HepG2 (cell line): ENCODE data around the gene RFC2. TPM values are rescaled to one million over a fixed set of nuclear protein-coding genes. Genes with fewer than 3 reads are reported as not detected.

Experiments
- E2F5 ChIP-seq: sonication (generic); formaldehyde crosslinking; conservative IDR thresholded peaks from 2 replicates; pipeline ENCODE4 v1.4.0; 2020; ENCODE audit warnings: missing genetic modification reagents
- HDAC1 ChIP-seq: sonication (generic); formaldehyde crosslinking; IDR thresholded peaks from 2 replicates; pipeline ENCODE4 v1.5.1; 2020; ENCODE audit warnings: mild to moderate bottlenecking, missing genetic modification reagents
- HIC2 ChIP-seq: sonication (generic); formaldehyde crosslinking; IDR thresholded peaks from 2 replicates; pipeline ENCODE4 v1.9.0; 2022; ENCODE audit warnings: low read depth, missing genetic modification reagents
- HOXA7 ChIP-seq: sonication (generic); formaldehyde crosslinking; IDR thresholded peaks from 2 replicates; pipeline ENCODE4 v1.8.1; 2022; ENCODE audit warnings: mild to moderate bottlenecking, missing genetic modification reagents, moderate library complexity
- KDM5A ChIP-seq: fragments of 200-600 bp; sonication (generic); IDR thresholded peaks from 2 replicates; pipeline ENCODE4 v1.7.0; 2018; ENCODE audit warnings: antibody characterized with exemption, mild to moderate bottlenecking, low read length, borderline replicate concordance
- NFATC3 ChIP-seq: sonication (generic); formaldehyde crosslinking; IDR thresholded peaks from 2 replicates; pipeline ENCODE4 v1.5.1; 2020; ENCODE audit warnings: mild to moderate bottlenecking, missing genetic modification reagents
- NFYB ChIP-seq: sonication (generic); formaldehyde crosslinking; IDR thresholded peaks from 2 replicates; pipeline ENCODE4 v1.4.0; 2020; ENCODE audit warnings: missing genetic modification reagents
- PITX1 ChIP-seq: sonication (generic); formaldehyde crosslinking; IDR thresholded peaks from 2 replicates; pipeline ENCODE4 v1.5.1; 2020; ENCODE audit warnings: mild to moderate bottlenecking, missing genetic modification reagents
- PREB ChIP-seq: sonication (generic); formaldehyde crosslinking; IDR thresholded peaks from 2 replicates; pipeline ENCODE4 v1.4.0; 2020; ENCODE audit warnings: missing genetic modification reagents
- TBX2 ChIP-seq: sonication (generic); formaldehyde crosslinking; IDR thresholded peaks from 2 replicates; pipeline ENCODE4 v1.5.0; 2020; ENCODE audit warnings: missing genetic modification reagents, mild to moderate bottlenecking, borderline replicate concordance
- TMF1 ChIP-seq: sonication (generic); formaldehyde crosslinking; IDR thresholded peaks from 2 replicates; pipeline ENCODE4 v1.8.1; 2022; ENCODE audit warnings: low read depth, missing genetic modification reagents
- ZKSCAN1 ChIP-seq: fragments of 150-350 bp; IDR thresholded peaks from 2 replicates; pipeline ENCODE4 v1.6.1; 2014; ENCODE audit warnings: low read length
- ZNF234 ChIP-seq: sonication (generic); formaldehyde crosslinking; conservative IDR thresholded peaks from 2 replicates; pipeline ENCODE4 v1.5.1; 2020; ENCODE audit warnings: mild to moderate bottlenecking, missing genetic modification reagents
- ZNF326 ChIP-seq: sonication (generic); formaldehyde crosslinking; IDR thresholded peaks from 2 replicates; pipeline ENCODE4 v1.4.0; 2020; ENCODE audit warnings: missing genetic modification reagents, borderline replicate concordance
- ZNF512B ChIP-seq: sonication (generic); formaldehyde crosslinking; IDR thresholded peaks from 2 replicates; pipeline ENCODE4 v1.5.1; 2020; ENCODE audit warnings: missing genetic modification reagents, mild to moderate bottlenecking, borderline replicate concordance
- ZNF775 ChIP-seq: sonication (generic); formaldehyde crosslinking; IDR thresholded peaks from 2 replicates; pipeline ENCODE4 v1.4.0; 2020; ENCODE audit warnings: missing genetic modification reagents, mild to moderate bottlenecking, moderate library complexity, borderline replicate concordance
- polyA plus RNA-seq, 8 experiments: library from polyadenylated mRNA; depleted of rRNA in 3 of 8; stranded (reverse) in 7 of 8; unstranded in 1 of 8; fragments of >200 nt; fragmentation: Illumina TruSeq in 4 of 8; extraction: Trizol in 4 of 8; gene quantifications; 2 replicates each; pipeline versions ENCODE4 v1.2.1 to v1.2.3, GENCODE V29; 2011 to 2016; ENCODE audit warnings: low read depth in 4 of 8, missing spikeins in 1 of 8, mixed read lengths in 1 of 8; ENCODE audit not compliant: insufficient read depth in 1 of 8
- total RNA-seq, 5 experiments: library from RNA; depleted of rRNA; stranded (reverse); fragments of >200 nt; fragmentation: Illumina TruSeq; extraction: Trizol; gene quantifications; 2 replicates each; pipeline ENCODE4 v1.2.3, GENCODE V29; 2016; ENCODE audit warnings: low read depth in 1 of 5
- TF ChIP-seq, protein P1 (sequence below): sonication (generic); formaldehyde crosslinking; IDR thresholded peaks from 2 replicates; pipeline ENCODE4 v1.8.1; 2023; ENCODE audit warnings: mild to moderate bottlenecking, missing genetic modification reagents, borderline replicate concordance
- TF ChIP-seq, protein P2 (sequence below): sonication (generic); formaldehyde crosslinking; IDR thresholded peaks from 2 replicates; pipeline ENCODE4 v1.4.0; 2020; ENCODE audit warnings: mild to moderate bottlenecking, missing genetic modification reagents, borderline replicate concordance
- TF ChIP-seq, protein P3 (sequence below): sonication (generic); IDR thresholded peaks from 2 replicates; pipeline ENCODE4 v1.6.1; 2016; ENCODE audit warnings: low read depth, borderline replicate concordance

The RFC2 gene
- total and polyA plus RNA-seq, 2 of the 13 experiments (the other 11 are each of a cell fraction or from before 2014, with no cell fraction given) = 14.6 to 43.5 TPM

DNA sequence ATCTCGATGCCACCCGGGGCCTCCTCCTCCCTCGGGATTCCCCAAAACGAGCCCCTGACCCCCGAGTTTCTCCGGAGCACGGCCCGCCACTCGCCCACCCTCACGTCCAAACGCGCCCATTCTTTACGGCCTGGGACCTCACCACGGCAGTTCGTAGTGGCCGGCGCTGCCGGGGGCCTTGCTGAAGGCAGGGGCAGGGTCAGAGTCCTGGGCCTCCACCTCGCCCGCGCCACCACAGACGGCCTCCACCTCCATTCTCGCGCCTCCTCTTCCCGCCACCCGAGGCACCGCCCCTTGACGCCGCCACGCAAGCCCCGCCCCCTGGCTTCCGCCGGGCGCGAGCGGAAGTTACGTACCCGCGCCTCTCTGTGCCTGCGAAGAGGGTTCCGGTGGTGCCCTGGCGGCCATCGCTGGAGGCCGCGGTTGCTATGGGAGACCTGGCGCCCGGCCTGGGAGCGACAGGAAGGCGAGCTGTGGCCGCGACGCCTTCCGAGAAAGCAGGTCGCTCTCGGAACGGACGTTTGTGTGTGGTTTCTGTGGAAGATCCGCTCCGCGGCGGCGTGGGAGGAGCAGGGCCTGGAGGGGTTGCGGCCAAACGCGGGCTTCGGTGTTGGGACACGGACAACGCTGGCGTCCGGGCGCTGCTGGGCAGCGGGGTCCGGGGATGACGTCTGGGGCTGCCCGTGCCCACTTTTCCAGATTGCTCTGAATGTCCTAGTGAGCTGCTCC, at the start of gene RFC2 (continued):
- peak; percentile 16; the same call in 1 of the 2 replicates for TF ChIP-seq ZNF512B (CRISPR knock-in tag)
- TF ChIP-seq, protein P1, sequence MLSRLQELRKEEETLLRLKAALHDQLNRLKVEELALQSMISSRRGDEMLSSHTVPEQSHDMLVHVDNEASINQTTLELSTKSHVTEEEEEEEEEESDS (CRISPR knock-in tag) = 0 out of 2 replicates have a peak, but pooled peaks have one; percentile 65
- TF ChIP-seq ZNF775 (CRISPR knock-in tag) = peak; percentile 68; the same call in 1 of the 2 replicates
- no peak; the same call in 1 of the 2 replicates for TF ChIP-seq NFYB
- TF ChIP-seq, protein P2, sequence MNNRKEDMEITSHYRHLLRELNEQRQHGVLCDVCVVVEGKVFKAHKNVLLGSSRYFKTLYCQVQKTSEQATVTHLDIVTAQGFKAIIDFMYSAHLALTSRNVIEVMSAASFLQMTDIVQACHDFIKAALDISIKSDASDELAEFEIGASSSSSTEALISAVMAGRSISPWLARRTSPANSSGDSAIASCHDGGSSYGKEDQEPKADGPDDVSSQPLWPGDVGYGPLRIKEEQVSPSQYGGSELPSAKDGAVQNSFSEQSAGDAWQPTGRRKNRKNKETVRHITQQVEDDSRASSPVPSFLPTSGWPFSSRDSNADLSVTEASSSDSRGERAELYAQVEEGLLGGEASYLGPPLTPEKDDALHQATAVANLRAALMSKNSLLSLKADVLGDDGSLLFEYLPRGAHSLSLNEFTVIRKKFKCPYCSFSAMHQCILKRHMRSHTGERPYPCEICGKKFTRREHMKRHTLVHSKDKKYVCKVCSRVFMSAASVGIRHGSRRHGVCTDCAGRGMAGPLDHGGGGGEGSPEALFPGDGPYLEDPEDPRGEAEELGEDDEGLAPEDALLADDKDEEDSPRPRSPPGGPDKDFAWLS (CRISPR knock-in tag) = no peak
- TF ChIP-seq HOXA7 = no peak
- 0 out of 2 replicates have a peak, but pooled peaks have one; percentile 88 for TF ChIP-seq NFATC3 (CRISPR knock-in tag)
- peak; percentile 11; the same call in 1 of the 2 replicates for TF ChIP-seq PITX1 (CRISPR knock-in tag)
- no peak for TF ChIP-seq ZNF326 (CRISPR knock-in tag)
- TF ChIP-seq TBX2 = peak; percentile 90
- TF ChIP-seq ZNF234 (CRISPR knock-in tag) = no peak
- no peak for TF ChIP-seq PREB (CRISPR knock-in tag)
- peak; percentile 97 for TF ChIP-seq HDAC1
- TF ChIP-seq HIC2 = peak; percentile 56
- peak; percentile 50 for TF ChIP-seq TMF1
- peak; percentile 98 for TF ChIP-seq E2F5
- no peak for TF ChIP-seq ZKSCAN1
- peak; percentile 78 for TF ChIP-seq KDM5A
- TF ChIP-seq, protein P3, sequence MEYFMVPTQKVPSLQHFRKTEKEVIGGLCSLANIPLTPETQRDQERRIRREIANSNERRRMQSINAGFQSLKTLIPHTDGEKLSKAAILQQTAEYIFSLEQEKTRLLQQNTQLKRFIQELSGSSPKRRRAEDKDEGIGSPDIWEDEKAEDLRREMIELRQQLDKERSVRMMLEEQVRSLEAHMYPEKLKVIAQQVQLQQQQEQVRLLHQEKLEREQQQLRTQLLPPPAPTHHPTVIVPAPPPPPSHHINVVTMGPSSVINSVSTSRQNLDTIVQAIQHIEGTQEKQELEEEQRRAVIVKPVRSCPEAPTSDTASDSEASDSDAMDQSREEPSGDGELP = peak; percentile 14; the same call in 1 of the 2 replicates
